NT2/D1 (cell line): Measurements from ENCODE around the gene CTIF.
A peak's percentile ranks its signal among the peaks of the same experiment; 100 is the strongest.

Source experiments
- DNase-seq: peaks from one replicate; pipeline ENCODE4 v3.0.0-alpha.2; 2011; ENCODE audit warnings: low read depth, low spot score
- H3K27me3 ChIP-seq: 2 replicates; pipeline ENCODE4 v1.6.0; 2011; ENCODE audit warnings: mild to moderate bottlenecking; ENCODE audit not compliant: insufficient read length, insufficient read depth
- H3K36me3 ChIP-seq: 2 replicates; pipeline ENCODE4 v1.6.1; 2011; ENCODE audit warnings: mild to moderate bottlenecking, low read length, mixed read lengths; ENCODE audit not compliant: insufficient read depth, insufficient read length
- H3K4me1 ChIP-seq: 2 replicates; pipeline ENCODE4 v1.5.1; 2011; ENCODE audit not compliant: insufficient read depth, insufficient read length
- H3K4me3 ChIP-seq: 2 replicates; pipeline ENCODE4 v1.5.1; 2011; ENCODE audit warnings: low read depth; ENCODE audit not compliant: insufficient read length
- H3K9ac ChIP-seq: 2 replicates; pipeline ENCODE4 v1.6.0; 2011; ENCODE audit warnings: low read depth; ENCODE audit not compliant: insufficient read length
- H3K9me3 ChIP-seq: 2 replicates; pipeline ENCODE4 v1.5.1; 2011; ENCODE audit warnings: mild to moderate bottlenecking, low read length; ENCODE audit not compliant: insufficient read depth
- SUZ12 ChIP-seq: IDR thresholded peaks from 2 replicates; pipeline ENCODE4 v1.6.1; 2011; ENCODE audit not compliant: insufficient read length, insufficient read depth; ENCODE audit errors: extremely low read depth
- YY1 ChIP-seq: IDR thresholded peaks from 2 replicates; pipeline ENCODE4 v1.6.1; 2011; ENCODE audit not compliant: insufficient read length, insufficient read depth
- ZNF274 ChIP-seq: IDR thresholded peaks from 2 replicates; pipeline ENCODE4 v1.6.1; 2011; ENCODE audit warnings: mild to moderate bottlenecking, low read depth, low read length

The CTIF gene

DNA sequence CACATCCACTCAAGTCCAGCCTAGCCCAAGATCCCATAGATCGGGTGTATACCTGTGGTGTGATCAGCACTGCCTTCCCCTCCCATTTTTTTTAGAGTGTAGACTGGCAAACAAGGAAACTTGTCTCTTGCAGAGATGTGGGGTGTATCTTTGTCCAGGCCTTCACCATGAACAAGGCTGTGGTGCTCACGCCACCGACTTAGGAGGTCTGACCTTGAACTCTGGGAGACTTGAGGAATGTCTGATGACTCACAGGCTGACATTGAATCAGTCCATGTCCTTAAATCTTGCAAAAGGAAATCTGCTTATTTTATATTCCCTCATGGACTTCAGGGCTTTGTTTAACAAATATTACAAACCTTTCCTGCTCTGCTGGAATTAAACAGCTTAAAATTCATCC lies 4.5 kb upstream of the CTIF start:
- Histone ChIP-seq H3K36me3 (no peaks in the 10 kb centered on the region), H3K4me1 (no peaks in the 10 kb centered on the region), H3K27me3 (no peaks in the 10 kb centered on the region), H3K9ac (no peak overlapping the region), H3K4me3 (no peak overlapping the region), H3K9me3 (no peaks in the 10 kb centered on the region)
- no peak for DNase-seq
- TF ChIP-seq YY1 (no peak), ZNF274 (no peak), SUZ12 (no peak)

DNA sequence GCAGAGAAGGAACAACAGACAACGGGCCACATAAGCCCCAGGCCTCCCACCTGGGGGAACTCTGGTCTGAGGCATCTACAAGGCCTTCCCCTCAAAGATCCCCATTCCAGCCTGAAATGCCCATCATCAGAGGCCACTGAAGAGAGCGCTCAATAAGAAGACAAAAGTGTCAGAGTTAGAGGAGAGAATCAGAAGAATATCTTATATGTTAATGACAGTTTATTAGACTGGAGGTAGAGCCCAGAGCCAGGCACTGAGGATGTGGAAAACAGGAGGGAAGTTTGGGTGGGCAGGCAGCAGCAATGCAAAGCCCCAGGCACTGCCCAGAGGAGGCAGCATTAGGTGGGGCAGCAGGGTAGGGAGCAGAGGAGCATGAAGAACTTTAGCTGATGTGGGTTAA lies 2.9 kb upstream of the CTIF start:
- no peak for DNase-seq
- no peaks in the 10 kb centered on the region for H3K36me3 ChIP-seq
- no peak overlapping the region for H3K4me3 ChIP-seq
- H3K4me1 ChIP-seq, result no peaks in the 10 kb centered on the region
- TF ChIP-seq YY1, result no peak
- H3K9ac ChIP-seq, result no peak overlapping the region
- no peaks in the 10 kb centered on the region for H3K9me3 ChIP-seq
- no peaks in the 10 kb centered on the region for H3K27me3 ChIP-seq

DNA sequence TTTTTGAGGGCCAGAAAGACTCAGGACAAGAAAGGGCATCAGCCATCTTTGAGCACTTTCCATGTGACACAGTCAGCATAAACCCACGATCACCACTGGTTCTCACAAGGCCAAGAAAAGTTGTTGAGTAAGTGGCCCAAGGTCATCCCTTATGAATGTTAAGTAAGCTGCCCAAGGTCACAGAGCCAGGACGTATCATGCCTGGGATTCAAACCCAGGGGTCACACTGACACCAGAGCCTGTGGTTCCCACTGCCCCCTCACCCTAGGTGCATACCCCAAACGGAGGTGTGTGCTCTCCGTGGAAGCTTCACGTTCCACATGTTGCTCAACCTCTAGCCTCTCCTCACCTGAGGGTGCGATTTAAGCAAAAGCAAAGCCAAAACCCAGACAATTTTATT lies 2.3 kb upstream of the CTIF start:
- Histone ChIP-seq H3K27me3 (no peaks in the 10 kb centered on the region), H3K36me3 (no peaks in the 10 kb centered on the region), H3K9me3 (no peaks in the 10 kb centered on the region), H3K4me1 (no peaks in the 10 kb centered on the region), H3K4me3 (no peak overlapping the region), H3K9ac (no peak overlapping the region)
- no peak for TF ChIP-seq YY1
- TF ChIP-seq SUZ12, result no peak
- TF ChIP-seq ZNF274, result no peak
- no peak for DNase-seq

DNA sequence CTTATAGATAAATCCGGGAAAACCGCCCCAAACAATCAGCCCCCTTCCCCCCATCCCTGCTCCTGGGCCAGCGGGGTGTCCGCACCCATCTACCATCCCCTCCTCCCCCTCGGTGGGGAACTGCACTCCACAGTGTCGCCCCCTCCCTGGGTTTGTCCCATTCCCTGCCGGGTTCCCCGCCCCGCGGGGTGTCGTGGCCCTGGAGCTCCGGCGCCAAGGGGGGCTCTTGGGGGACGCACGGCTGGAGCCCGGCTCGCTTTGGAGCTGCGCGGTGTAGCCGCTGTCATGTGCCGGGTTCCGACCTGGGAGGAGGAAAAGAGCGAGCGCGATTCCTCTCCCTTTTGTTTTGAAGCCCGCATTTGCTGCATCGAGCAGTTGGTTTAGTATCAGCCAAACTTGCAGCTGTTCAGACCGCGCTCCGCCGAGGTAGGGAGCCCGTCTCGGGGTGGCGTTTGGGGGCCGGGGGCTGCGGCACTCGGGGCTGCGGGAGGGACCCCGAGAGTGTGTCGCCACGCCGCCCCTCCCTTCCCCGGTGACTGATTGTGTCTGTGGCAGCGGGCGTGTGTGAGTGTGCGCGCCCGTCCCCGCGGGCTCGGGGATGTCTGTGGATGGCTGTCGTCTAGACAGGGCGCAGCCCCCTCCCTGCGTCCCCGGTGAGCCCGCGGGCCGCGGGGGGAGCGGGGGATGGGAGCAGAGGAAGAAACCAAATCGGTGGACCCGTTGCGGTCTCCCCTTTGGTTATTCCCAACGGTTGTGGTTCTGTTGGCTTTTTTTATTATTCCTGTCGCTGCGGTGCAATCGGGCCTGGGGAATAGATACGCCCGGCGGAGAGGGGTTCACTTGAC lies 797 bp downstream of the CTIF start:
- Histone ChIP-seq H3K36me3 (peaks cover 7% of the 10 kb centered on the region), H3K4me1 (peaks cover 5% of the 10 kb centered on the region)

DNA sequence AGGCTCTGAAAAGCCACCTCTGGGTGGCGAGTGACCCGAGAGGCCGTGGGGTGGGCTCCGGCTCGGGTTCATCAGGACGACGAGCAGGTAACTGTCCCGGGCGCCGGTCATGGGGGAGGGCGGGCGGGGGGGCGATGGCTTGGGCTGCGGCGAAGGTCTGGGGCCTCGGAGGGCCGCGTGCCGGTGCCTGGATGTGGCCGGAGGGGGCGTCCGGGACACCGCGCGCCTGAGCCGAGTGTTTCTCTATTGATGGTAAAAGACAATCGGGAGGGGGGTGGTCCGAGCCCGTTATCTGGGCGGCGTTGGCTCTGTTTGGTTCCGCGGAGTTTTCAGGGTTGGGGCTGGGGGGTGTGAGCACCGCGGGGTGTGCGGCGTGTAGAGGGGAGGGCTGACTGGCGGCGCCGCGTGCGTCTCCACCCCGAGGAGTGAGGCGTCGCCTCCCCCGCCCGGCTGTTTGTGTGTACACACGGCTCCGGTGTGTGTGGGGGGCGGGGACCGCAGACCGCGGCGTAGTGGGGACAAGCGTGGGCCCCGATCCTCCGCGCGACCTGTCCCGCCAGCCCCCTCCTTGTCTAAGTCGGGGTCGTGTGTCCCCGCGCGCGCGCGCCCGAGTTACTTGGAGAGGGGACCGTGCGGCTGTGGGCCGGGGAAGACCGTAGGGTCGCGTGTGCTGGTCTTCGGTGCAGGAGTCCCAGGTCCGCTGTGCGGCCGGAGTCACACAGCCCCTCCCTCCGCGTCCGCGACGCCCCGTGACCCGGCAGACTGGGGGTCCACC lies 1.6 kb downstream of the CTIF start:
- DNase-seq, result no peak
- peak overlapping the region; percentile 85 for H3K9ac ChIP-seq
- H3K36me3 ChIP-seq, result peaks cover 7% of the 10 kb centered on the region
- H3K4me3 ChIP-seq, result peak overlapping the region; percentile 71
- peaks cover 13% of the 10 kb centered on the region for H3K4me1 ChIP-seq
- TF ChIP-seq SUZ12, result no peak
- no peaks in the 10 kb centered on the region for H3K27me3 ChIP-seq
- H3K9me3 ChIP-seq, result no peaks in the 10 kb centered on the region

More for the DNA sequence above, 797 bp downstream of the CTIF start:
- H3K9me3 ChIP-seq, result no peaks in the 10 kb centered on the region
- no peak for DNase-seq
- H3K4me3 ChIP-seq, result peak overlapping the region; percentile 71
- no peak for TF ChIP-seq ZNF274
- TF ChIP-seq SUZ12, result no peak
- TF ChIP-seq YY1, result no peak
- H3K27me3 ChIP-seq, result no peaks in the 10 kb centered on the region
- H3K9ac ChIP-seq, result peak overlapping the region; percentile 80

DNA sequence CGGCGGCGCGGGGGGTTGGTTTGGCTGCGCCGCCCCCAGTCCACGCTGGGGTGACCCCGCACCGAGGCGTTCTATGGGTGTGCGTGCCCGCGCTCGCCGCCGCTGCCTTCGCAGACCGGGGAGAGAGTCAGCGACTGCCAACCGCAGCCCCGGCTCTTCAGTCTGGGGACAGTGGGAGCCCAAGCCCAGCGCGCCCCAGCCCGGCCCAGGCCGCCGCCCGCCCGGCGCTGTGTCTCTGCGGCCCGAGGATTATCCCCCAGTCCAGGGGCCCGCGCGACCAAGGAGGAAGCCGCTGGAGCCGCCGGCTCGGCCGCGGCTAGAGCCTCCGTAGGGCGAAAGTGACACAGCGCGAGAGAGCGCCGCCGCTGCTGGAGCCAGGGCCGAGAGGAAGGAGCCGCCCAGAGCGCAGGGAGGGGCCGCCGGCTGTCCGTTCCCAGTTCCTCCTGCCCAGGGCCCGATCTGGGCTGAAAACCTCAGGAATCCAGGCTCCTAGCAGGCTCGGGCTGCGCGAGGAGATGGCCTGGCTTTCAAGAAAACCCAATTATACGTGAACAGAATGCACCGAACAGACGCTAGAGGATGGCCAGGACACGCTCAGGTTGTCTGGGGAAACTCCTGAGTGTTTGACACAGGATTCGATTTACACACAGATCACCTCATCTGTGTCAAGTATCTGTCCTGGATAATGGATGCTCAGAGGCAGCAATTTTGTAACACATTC lies 2.4 kb downstream of the CTIF start:
- Histone ChIP-seq H3K9ac (peak overlapping the region; percentile 85), H3K4me3 (peak overlapping the region; percentile 61), H3K4me1 (peaks cover 13% of the 10 kb centered on the region), H3K9me3 (no peaks in the 10 kb centered on the region), H3K36me3 (peaks cover 7% of the 10 kb centered on the region), H3K27me3 (no peaks in the 10 kb centered on the region)
- no peak for DNase-seq
- no peak for TF ChIP-seq ZNF274
- TF ChIP-seq YY1, result no peak

DNA sequence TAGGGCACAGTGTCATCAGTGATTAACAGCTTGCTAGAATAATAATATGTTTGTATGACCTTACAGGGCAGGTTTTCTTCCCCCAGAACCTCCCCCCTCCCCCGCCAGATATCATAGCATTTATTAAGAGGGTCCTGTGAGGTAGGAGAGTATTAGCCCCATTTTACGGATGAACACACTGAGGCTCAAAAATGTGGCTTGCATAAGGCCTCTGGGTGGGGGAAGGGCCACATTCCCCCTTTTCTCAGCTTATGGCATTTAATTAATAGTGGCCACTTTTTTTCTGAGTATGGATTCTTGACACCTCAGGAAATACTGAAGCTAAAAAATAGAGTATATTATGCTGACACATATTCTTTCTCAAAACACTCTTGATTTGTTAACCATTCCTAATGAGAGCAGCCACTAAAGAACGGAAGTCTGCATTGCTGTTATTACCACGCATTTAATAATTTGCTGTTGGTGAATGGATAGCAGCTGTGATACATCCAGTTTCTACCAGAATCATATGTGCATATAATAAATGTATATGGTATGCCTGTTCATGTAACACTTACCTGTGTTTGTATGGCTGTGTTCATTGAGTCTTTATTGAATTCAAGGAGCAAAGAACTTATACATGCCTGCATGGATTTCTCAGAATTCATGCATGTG lies 3.0 kb downstream of the CTIF start:
- no peak for DNase-seq
- H3K9me3 ChIP-seq, result no peaks in the 10 kb centered on the region
- peak overlapping the region; percentile 61 for H3K4me3 ChIP-seq
- H3K4me1 ChIP-seq, result peaks cover 17% of the 10 kb centered on the region
- peak overlapping the region; percentile 85 for H3K9ac ChIP-seq
- peaks cover 7% of the 10 kb centered on the region for H3K36me3 ChIP-seq
- H3K27me3 ChIP-seq, result no peaks in the 10 kb centered on the region
- TF ChIP-seq YY1 (no peak), SUZ12 (no peak), ZNF274 (no peak)
